ENCODE results near the gene GGT6. TPM values are rescaled to one million over a fixed set of nuclear protein-coding genes. Genes with fewer than 3 reads are reported as not detected.

GGT6 gene
- total and polyA plus RNA-seq, 4 donors = 2.8 to 12.3 (median 7.4) TPM

GRCh38 chr17:4542003-4542725 lies 18.2 kb downstream of the GGT6 start:
- peaks cover 0 to 9% (median 0%) of the 10 kb centered on the region in 5 donors for H3K4me1 ChIP-seq (ENCODE audit: control insufficient read depth in 5 of 5, insufficient read depth in 5 of 5, low read length in 5 of 5)
- no peaks in the 10 kb centered on the region for H3K9me3 ChIP-seq (ENCODE audit: control insufficient read depth in 4 of 4, insufficient read depth in 3 of 4, low read length in 3 of 4)
- H3K9ac ChIP-seq (ENCODE audit: insufficient read depth in 1 of 2, low read length in 2 of 2) = no peak overlapping the region
- H3K27me3 ChIP-seq (ENCODE audit: control insufficient read depth in 3 of 3, insufficient read depth in 3 of 3, low read length in 2 of 3) = no peaks in the 10 kb centered on the region
- H3K36me3 ChIP-seq (ENCODE audit: control insufficient read depth in 4 of 4, insufficient read depth in 4 of 4, low read length in 4 of 4) = peaks cover 8 to 91% (median 20%) of the 10 kb centered on the region in 4 donors
- TF ChIP-seq, protein P1, sequence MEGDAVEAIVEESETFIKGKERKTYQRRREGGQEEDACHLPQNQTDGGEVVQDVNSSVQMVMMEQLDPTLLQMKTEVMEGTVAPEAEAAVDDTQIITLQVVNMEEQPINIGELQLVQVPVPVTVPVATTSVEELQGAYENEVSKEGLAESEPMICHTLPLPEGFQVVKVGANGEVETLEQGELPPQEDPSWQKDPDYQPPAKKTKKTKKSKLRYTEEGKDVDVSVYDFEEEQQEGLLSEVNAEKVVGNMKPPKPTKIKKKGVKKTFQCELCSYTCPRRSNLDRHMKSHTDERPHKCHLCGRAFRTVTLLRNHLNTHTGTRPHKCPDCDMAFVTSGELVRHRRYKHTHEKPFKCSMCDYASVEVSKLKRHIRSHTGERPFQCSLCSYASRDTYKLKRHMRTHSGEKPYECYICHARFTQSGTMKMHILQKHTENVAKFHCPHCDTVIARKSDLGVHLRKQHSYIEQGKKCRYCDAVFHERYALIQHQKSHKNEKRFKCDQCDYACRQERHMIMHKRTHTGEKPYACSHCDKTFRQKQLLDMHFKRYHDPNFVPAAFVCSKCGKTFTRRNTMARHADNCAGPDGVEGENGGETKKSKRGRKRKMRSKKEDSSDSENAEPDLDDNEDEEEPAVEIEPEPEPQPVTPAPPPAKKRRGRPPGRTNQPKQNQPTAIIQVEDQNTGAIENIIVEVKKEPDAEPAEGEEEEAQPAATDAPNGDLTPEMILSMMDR (IDR thresholded peaks at IDR 0.05; ENCODE audit: control extremely low read depth, extremely low read depth) = no peak
- H3K4me3 ChIP-seq = no peak overlapping the region
- H3K27ac ChIP-seq (ENCODE audit: low read depth in 1 of 2, low read length in 1 of 2) = peak overlapping the region in 1 of 2 donors; percentile 17
- 91 to 92% methylated on average over 14 of the region's 14 CpGs for WGBS, 2 donors
- DNase-seq (no peak), ATAC-seq (ENCODE audit: insufficient read depth, low FRiP score) (no peak)

DNA sequence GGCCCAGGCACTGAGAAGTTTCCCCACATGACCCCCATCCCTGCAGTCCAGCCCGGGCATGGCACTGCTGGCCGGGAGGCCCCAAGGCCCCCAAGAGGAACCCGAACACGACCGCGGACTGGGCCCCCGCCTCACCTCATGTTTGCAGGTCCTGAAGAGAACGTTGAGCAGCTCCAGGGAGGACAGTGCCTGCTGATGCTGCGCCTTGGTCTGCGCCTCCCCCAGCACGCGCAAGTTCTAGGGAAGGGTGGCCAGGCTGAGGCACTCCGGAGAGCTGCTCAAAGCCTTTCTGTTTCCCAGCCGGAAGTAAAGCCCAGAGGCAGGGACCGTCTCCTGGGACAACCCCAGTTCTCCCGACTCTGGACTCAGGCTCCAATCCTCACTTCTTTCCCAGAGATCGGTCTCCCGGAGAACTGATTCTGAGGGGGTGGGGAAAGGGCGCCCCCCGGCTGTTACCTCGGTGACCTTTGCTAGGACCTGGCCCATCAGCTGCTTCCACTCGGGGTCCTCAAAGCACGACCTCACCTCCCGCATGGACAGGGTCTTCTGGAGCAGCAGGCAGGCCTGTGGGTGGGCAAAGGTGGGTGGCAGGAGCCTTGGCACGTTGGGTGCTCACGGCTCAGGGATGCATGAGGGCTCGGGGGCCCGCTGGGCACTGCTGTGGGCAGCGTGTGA lies 18.9 kb downstream of the GGT6 start:
- Histone ChIP-seq H3K4me3 (no peak overlapping the region), H3K36me3 (ENCODE audit: control insufficient read depth in 4 of 4, insufficient read depth in 4 of 4, low read length in 4 of 4) (peaks cover 8 to 89% (median 18%) of the 10 kb centered on the region in 4 donors)

GRCh38 chr17:4540687-4541327 lies 19.6 kb downstream of the GGT6 start:
- H3K9ac ChIP-seq (ENCODE audit: insufficient read depth in 1 of 2, low read length in 2 of 2) = no peak overlapping the region
- H3K27ac ChIP-seq (ENCODE audit: low read depth in 1 of 2, low read length in 1 of 2) = peak overlapping the region; percentile 30 to 40
- peaks cover 8 to 84% (median 16%) of the 10 kb centered on the region in 4 donors for H3K36me3 ChIP-seq (ENCODE audit: control insufficient read depth in 4 of 4, insufficient read depth in 4 of 4, low read length in 4 of 4)
- DNase-seq = no peak
- WGBS, 2 donors = 49 to 58% methylated on average over 15 of the region's 15 CpGs
- TF ChIP-seq, protein P1 (IDR thresholded peaks at IDR 0.05; ENCODE audit: control extremely low read depth, extremely low read depth) = no peak
- H3K4me1 ChIP-seq (ENCODE audit: control insufficient read depth in 5 of 5, insufficient read depth in 5 of 5, low read length in 5 of 5) = peaks cover 0 to 16% (median 0%) of the 10 kb centered on the region in 5 donors
- no peak overlapping the region for H3K4me3 ChIP-seq
- no peak for ATAC-seq (ENCODE audit: insufficient read depth, low FRiP score)
- no peaks in the 10 kb centered on the region for H3K27me3 ChIP-seq (ENCODE audit: control insufficient read depth in 3 of 3, insufficient read depth in 3 of 3, low read length in 2 of 3)
- H3K9me3 ChIP-seq (ENCODE audit: control insufficient read depth in 4 of 4, insufficient read depth in 3 of 4, low read length in 3 of 4) = no peaks in the 10 kb centered on the region

More for the DNA sequence above, 18.9 kb downstream of the GGT6 start:
- WGBS, 2 donors = 71 to 79% methylated on average over 29 of the region's 29 CpGs
- no peak overlapping the region for H3K9ac ChIP-seq (ENCODE audit: insufficient read depth in 1 of 2, low read length in 2 of 2)
- H3K27me3 ChIP-seq (ENCODE audit: control insufficient read depth in 3 of 3, insufficient read depth in 3 of 3, low read length in 2 of 3) = no peaks in the 10 kb centered on the region
- TF ChIP-seq, protein P1 (IDR thresholded peaks at IDR 0.05; ENCODE audit: control extremely low read depth, extremely low read depth) = no peak
- ATAC-seq (ENCODE audit: insufficient read depth, low FRiP score) (no peak), DNase-seq (no peak)
- H3K27ac ChIP-seq (ENCODE audit: low read depth in 1 of 2, low read length in 1 of 2) = peak overlapping the region in 1 of 2 donors; percentile 62
- no peaks in the 10 kb centered on the region for H3K9me3 ChIP-seq (ENCODE audit: control insufficient read depth in 4 of 4, insufficient read depth in 3 of 4, low read length in 3 of 4)
- H3K4me1 ChIP-seq (ENCODE audit: control insufficient read depth in 5 of 5, insufficient read depth in 5 of 5, low read length in 5 of 5) = peaks cover 0 to 13% (median 0%) of the 10 kb centered on the region in 5 donors
